ENCODE results near the gene ZC3HAV1L.

Gene ZC3HAV1L, protein sequence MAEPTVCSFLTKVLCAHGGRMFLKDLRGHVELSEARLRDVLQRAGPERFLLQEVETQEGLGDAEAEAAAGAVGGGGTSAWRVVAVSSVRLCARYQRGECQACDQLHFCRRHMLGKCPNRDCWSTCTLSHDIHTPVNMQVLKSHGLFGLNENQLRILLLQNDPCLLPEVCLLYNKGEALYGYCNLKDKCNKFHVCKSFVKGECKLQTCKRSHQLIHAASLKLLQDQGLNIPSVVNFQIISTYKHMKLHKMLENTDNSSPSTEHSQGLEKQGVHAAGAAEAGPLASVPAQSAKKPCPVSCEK

DNA sequence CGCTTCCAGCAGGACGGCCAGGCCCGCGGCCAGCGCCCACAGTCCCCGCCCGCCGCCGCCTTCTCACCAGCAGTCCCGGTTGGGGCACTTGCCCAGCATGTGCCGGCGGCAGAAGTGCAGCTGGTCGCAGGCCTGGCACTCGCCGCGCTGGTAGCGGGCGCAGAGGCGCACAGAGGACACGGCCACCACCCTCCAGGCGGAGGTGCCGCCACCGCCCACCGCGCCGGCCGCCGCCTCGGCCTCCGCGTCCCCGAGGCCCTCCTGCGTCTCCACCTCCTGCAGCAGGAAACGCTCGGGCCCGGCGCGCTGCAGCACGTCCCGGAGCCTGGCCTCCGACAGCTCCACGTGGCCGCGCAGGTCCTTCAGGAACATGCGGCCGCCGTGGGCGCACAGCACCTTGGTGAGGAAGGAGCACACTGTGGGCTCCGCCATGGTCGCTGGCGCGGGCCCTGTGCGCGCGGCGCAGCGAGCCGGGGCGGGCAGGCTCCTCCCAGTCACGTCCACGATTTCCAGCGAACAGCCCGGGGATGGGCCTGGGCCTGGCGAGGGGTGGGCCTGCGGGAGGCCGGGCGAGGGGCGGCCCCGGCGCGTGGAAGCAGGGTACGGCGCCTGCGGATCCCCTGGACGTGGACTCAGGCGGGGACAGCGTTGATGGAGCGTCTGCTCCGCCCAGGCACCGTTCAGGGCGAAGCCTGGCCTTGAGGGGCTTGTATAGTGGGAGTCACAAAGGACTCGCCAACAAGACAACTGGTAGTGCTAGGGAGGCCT lies at the start of gene ZC3HAV1L:
TSS of gene ZC3HAV1L (minus strand) at position 457 of the 768 bp plus-strand sequence. CDS start at position 432, 25 bp downstream.
- TF ChIP-seq EZH2phosphoT487 (IDR thresholded peaks at IDR 0.05; ENCODE audit: low read length) = no peak
- TF ChIP-seq EZH2 (optimal IDR thresholded peaks at IDR 0.05; ENCODE audit: low read depth, low read length) = no peak
- TF ChIP-seq, protein P1, sequence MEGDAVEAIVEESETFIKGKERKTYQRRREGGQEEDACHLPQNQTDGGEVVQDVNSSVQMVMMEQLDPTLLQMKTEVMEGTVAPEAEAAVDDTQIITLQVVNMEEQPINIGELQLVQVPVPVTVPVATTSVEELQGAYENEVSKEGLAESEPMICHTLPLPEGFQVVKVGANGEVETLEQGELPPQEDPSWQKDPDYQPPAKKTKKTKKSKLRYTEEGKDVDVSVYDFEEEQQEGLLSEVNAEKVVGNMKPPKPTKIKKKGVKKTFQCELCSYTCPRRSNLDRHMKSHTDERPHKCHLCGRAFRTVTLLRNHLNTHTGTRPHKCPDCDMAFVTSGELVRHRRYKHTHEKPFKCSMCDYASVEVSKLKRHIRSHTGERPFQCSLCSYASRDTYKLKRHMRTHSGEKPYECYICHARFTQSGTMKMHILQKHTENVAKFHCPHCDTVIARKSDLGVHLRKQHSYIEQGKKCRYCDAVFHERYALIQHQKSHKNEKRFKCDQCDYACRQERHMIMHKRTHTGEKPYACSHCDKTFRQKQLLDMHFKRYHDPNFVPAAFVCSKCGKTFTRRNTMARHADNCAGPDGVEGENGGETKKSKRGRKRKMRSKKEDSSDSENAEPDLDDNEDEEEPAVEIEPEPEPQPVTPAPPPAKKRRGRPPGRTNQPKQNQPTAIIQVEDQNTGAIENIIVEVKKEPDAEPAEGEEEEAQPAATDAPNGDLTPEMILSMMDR (IDR thresholded peaks at IDR 0.05; ENCODE audit: low read length) = no peak
- Histone ChIP-seq H3K9ac (ENCODE audit: low read length) (no peak within 1 kb of the TSS; the same call in 1 of the 2 replicates), H4K20me1 (ENCODE audit: insufficient read depth, low read length) (no peaks in the 10 kb centered on the region), H3K4me1 (ENCODE audit: low read length) (no peaks in the 10 kb centered on the region), H3K79me2 (ENCODE audit: low read length) (no peaks in the 10 kb centered on the region), H3K4me3 (ENCODE audit: low read length) (peak within 1 kb of the TSS; percentile 53), H3K4me2 (ENCODE audit: low read depth, low read length) (peak within 1 kb of the TSS; percentile 89), H3K27me3 (replicated peaks; ENCODE audit: insufficient read depth, low read length) (no peaks in the 10 kb centered on the region), H3K9me3 (replicated peaks; ENCODE audit: insufficient read depth, low read length) (no peaks in the 10 kb centered on the region), H3K27ac (ENCODE audit: low read length) (no peak within 1 kb of the TSS), H3K36me3 (replicated peaks; ENCODE audit: insufficient read depth, low read length) (no peaks in the 10 kb centered on the region), H3F3A (ENCODE audit: insufficient read depth, low read length) (no peaks in the 10 kb centered on the region), H2AFZ (ENCODE audit: low read length) (peak within 1 kb of the TSS; percentile 78), H3K9me2 (replicated peaks; ENCODE audit: insufficient read depth, low read length) (no peaks in the 10 kb centered on the region)
- DNase-seq = no peak

DNA sequence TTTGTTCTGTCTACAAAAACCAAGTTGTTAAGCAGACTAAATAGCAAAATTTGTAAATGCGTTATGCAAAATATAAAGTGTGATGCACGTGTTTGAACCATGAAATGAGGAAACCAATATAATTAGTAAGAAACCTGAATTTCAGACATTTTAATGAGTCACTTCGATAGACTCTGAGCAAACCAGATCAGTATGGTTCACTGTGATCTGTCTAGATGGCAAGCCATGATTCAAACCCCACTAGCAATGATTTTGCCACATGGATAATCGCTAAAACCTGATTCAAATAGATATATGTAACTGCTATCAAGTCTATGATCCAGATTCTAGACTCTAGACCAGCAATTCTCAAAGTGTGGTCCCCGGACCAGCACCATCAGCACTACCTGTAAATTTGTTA lies 48.9 kb upstream of the ZC3HAV1L start:
- TF ChIP-seq, protein P1 (IDR thresholded peaks at IDR 0.05; ENCODE audit: low read length) = no peak
- TF ChIP-seq EZH2 (optimal IDR thresholded peaks at IDR 0.05; ENCODE audit: low read depth, low read length) (no peak), EZH2phosphoT487 (IDR thresholded peaks at IDR 0.05; ENCODE audit: low read length) (no peak)
- Histone ChIP-seq H3F3A (ENCODE audit: insufficient read depth, low read length) (no peaks in the 10 kb centered on the region), H3K9me3 (replicated peaks; ENCODE audit: insufficient read depth, low read length) (no peaks in the 10 kb centered on the region), H3K79me2 (ENCODE audit: low read length) (peaks cover 92% of the 10 kb centered on the region), H3K4me1 (ENCODE audit: low read length) (no peaks in the 10 kb centered on the region), H3K4me2 (ENCODE audit: low read depth, low read length) (no peak overlapping the region), H3K9ac (ENCODE audit: low read length) (no peak overlapping the region), H3K36me3 (replicated peaks; ENCODE audit: insufficient read depth, low read length) (peaks cover 34% of the 10 kb centered on the region), H2AFZ (ENCODE audit: low read length) (no peak overlapping the region), H3K27ac (ENCODE audit: low read length) (no peak overlapping the region), H3K27me3 (replicated peaks; ENCODE audit: insufficient read depth, low read length) (no peaks in the 10 kb centered on the region), H4K20me1 (ENCODE audit: insufficient read depth, low read length) (no peaks in the 10 kb centered on the region; the same call in 1 of the 2 replicates), H3K9me2 (replicated peaks; ENCODE audit: insufficient read depth, low read length) (no peaks in the 10 kb centered on the region), H3K4me3 (ENCODE audit: low read length) (no peak overlapping the region)
- DNase-seq = no peak

DNA sequence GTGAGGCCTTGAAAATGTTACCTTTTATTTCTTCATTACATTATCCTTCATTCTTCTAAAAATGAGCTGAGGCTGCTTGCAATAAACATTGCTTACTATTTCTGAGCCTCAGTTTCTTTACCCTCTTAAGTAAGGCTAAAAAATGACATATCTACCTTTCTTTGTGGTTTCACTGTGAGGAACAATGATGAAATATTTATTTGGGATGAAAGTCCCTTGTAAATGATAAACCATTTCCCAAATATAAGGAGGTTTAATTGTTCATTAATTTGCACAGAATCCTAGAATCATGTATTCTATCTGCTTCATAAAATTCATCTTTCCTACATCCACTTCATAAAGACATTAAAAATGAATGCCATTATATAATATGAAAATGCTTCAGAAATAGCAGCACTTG lies 45.7 kb upstream of the ZC3HAV1L start:
- Histone ChIP-seq H3K27ac (ENCODE audit: low read length) (no peak overlapping the region), H3K4me3 (ENCODE audit: low read length) (no peak overlapping the region), H3K9me3 (replicated peaks; ENCODE audit: insufficient read depth, low read length) (no peaks in the 10 kb centered on the region), H3K36me3 (replicated peaks; ENCODE audit: insufficient read depth, low read length) (peaks cover 28% of the 10 kb centered on the region), H2AFZ (ENCODE audit: low read length) (no peak overlapping the region), H3K4me2 (ENCODE audit: low read depth, low read length) (no peak overlapping the region), H3K79me2 (ENCODE audit: low read length) (peaks cover 81% of the 10 kb centered on the region), H4K20me1 (ENCODE audit: insufficient read depth, low read length) (no peaks in the 10 kb centered on the region), H3K9ac (ENCODE audit: low read length) (no peak overlapping the region), H3K27me3 (replicated peaks; ENCODE audit: insufficient read depth, low read length) (no peaks in the 10 kb centered on the region), H3K9me2 (replicated peaks; ENCODE audit: insufficient read depth, low read length) (no peaks in the 10 kb centered on the region), H3K4me1 (ENCODE audit: low read length) (no peaks in the 10 kb centered on the region), H3F3A (ENCODE audit: insufficient read depth, low read length) (no peaks in the 10 kb centered on the region; the same call in 1 of the 2 replicates)
- TF ChIP-seq EZH2 (optimal IDR thresholded peaks at IDR 0.05; ENCODE audit: low read depth, low read length) = no peak
- TF ChIP-seq, protein P1 (IDR thresholded peaks at IDR 0.05; ENCODE audit: low read length) = no peak
- no peak for TF ChIP-seq EZH2phosphoT487 (IDR thresholded peaks at IDR 0.05; ENCODE audit: low read length)
- no peak for DNase-seq

Measured in MM.1S (cell line).